HG03460 (cell line): ENCODE measurements around the gene BRIP1.
"Not testable (repeated sequence)": the region's sequence is repeated elsewhere in the genome, so short reads cannot be mapped to it uniquely, and the experiment has no call there.

ENCODE experiments used
- ATAC-seq: cut with Tn5 transposase; IDR thresholded peaks from one replicate; pipeline ENCODE4 v1.9.1; 2021; ENCODE audit not compliant: unreplicated experiment

The BRIP1 gene

DNA sequence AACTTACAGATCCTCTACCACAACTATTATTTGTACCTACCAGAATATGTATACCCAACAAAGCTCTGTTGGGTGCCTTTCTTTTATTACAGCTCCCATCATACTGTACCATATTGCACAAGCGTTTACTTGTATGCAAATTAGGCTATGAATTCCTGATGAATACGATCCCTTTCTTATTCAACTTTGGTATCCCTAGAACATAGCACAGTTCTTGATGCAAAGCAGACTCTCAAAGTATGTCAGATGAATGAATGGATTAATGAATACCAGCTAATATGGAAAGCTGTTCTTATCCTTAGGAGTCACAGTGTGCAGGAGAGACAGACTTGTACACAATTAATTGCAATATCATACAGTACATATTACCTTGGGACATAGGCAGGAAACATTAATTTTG, 192.6 kb downstream of the BRIP1 start:
- ATAC-seq: no peak

DNA sequence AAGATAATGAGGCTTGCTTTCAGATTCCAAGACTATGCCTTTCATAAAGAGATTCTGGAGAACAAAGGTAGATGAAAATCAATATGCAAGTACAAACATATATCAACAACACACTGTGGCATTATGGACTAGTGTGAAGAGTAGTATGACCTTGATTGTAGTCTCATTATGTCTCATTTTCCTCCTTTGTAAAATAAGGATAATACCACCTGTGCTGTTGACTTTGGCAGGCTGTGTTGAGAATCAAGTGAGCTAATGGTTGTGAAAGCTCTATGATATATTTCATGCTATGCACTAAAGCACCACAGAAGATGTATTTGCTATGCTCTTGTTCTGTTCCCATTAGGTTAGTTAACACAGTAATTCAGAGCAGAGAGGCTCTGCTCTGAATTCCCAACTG, 193.8 kb downstream of the BRIP1 start:
- no peak for ATAC-seq

DNA sequence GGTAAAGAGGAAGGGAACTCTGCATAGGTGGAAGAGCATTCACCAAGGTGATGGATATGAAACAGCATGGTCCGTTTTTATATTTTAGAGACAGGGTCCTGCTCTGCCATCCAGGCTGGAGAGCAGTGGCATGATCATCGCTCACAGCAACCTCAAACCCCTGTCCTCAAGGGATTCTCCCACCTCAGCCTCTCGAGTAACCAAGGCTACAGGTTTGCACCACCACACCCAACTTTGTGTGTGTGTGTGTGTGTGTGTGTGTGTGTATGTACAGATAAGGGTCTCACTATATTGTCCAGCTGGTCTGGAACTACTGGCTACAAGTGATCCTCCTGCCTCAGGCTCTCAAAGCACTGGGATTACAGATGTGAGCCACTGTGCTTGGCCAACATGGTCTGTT, 194.8 kb downstream of the BRIP1 start:
- ATAC-seq: no peak

DNA sequence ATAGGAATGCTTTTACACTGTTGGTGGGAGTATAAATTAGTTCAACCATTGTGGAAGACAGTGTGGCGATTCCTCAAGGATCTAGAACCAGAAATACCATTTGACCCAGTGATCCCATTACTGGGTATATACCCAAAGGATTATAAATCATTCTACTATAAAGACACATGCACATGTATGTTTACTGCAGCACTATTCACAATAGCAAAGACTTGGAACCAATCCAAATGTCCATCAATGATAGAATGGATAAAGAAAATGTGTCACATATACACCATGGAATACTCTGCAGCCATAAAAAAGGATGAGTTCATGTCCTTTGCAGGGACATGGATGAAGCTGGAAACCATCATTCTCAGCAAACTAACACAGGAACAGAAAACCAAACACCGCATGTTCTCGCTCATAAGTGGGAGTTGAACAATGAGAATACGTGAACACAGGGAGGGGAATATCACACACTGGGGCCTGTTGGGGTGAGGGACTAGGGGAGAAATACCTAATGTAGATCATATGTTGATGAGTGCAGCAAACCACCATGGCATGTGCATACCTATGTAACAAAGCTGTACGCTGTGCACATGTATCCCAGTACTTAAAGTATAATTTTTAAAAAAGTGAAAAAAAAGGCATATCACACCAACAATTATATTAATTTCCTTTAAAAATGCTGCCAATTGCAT, 196.8 kb downstream of the BRIP1 start:
- not testable (repeated sequence) for ATAC-seq

DNA sequence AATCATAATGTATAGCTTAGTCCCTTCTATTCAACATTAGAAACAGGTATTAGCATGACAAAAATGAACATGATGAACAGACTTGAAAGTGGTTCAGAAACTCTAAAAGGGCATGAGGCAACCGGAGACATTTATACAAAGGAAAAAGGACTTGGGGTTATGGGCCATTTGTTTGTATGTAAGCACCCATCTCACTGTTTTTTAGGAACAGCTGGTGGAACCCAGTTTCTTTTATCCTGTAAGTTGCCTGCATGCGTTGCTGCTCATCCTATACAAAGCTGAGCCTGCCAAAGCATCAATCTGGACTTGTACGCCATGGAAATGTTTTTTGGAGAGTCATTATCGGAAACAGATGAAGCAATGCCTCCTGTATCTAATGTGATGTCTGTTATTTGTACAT, 200.0 kb downstream of the BRIP1 start:
- ATAC-seq: no peak

DNA sequence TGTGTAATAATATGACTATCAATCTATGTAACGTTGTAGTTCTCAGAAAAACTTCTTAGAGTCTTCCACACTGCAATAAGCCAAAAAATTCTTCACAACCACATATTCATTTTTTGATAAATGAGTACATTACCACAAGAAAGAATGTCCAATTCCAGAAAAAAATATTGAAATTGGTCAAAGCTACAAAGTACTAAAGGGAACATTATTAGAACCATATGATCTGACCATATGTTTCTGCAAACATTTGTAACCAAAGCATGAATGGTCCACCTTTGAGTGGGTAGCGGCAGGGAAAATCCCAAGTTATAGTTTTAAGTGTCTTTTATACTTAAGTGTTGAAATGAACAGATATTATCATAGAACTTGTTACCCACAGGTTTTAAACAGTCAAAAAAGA, 200.6 kb downstream of the BRIP1 start:
- ATAC-seq: no peak

DNA sequence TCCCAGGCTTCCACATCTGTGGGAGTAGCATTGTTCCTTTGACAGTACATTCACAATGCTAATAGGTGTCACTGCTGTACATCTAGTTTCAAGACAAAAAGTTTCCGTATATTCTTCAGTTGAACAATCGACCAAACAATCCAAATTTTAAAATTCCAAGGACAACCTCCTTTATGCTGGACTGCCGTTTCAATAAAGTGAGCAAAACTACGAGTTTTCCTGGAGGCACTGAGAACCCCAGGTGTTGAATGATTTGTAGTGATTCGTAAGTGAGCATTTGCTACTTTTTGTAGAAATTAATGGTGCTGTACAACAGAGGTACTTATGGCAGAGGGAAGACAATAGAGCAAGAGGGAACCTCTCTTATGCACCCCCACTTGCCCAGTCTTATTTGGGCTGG, 201.1 kb downstream of the BRIP1 start:
- no peak for ATAC-seq

DNA sequence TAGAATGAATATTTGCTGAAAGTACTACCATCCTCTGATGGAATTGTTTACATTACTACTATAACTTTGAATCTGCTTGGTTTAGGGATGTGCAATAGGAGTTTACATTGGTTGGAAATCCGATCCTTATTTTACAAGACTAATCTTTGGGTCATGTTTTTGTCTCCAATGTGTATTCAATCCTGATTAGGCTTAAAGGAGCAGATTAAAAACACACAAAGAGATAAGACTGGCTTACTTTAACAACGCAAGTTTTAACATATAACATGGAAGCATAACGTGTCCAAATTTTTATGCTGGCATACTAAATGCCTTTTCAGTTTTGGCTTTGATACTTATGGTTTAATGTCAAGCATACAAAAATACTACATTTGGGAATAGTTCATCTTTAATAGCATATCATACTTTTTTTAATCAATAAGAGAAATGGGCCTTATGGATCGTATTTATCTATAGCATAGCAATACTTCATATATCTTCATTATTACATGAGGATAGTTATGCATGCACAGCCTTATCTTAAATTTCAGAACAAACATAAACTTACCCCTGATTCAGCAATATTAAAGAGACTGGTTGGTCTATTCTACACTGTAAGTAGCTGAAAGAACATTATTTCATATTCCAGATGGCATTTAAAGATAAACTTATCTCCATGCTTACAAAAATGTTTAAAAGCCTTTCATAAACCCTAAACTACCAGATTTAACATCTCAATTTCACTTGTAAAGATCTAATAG, 202.4 kb downstream of the BRIP1 start:
- ATAC-seq: no peak

DNA sequence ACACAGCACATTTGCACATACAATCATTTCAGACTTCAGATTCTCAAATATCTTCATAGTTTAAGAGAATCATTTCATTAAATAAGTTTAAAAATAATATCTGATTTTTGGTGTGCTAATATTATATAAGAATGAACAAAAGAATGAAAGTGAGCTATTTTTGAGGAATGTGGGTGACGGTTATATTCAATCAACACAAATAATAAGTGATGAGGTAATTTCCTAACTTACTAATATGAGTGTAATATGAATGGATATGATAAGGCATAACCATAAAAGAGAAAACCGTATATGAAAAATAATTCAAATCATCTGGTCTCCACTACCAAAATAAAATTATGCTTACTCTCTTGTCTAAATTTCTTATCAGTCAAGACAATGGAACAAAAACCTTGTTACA, 203.9 kb downstream of the BRIP1 start:
- no peak for ATAC-seq

DNA sequence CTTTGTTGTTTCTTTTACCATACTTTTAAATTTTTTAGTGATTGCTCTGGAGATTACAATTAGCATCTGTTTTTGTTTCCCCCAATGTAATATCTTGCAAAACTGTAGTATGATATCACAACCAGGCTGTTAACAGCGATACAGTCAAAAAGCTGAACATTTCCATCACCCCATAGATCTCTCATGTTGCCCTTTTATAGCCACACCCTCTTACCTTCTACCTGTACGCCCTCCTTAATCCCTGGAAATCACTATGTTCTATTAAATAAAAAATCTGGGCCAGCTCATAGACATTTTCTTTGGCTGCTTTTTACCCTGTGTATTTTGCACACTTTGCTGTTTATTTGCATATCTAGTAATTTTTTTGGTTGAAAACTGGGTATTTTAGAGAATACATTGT, 205.1 kb downstream of the BRIP1 start:
- ATAC-seq: no peak

DNA sequence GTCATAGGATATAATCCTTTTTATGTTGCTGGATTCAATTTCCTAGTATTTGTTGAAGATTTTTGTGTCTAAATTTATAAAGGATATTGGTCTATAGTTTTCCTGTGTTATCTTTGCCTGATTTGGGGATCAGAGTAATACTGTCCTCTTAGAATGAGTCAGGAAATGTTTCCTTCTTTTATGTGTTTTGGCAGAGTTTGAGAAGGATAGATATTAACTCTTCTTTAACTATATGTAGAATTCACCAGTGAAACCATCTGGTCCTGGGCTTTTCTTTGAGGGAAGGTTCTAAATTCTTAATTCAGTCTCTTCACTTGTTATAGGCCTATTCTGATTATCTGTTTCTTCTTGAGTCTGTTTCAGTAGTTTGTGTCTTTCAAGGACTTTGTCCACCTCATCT, 206.0 kb downstream of the BRIP1 start:
- ATAC-seq: no peak

DNA sequence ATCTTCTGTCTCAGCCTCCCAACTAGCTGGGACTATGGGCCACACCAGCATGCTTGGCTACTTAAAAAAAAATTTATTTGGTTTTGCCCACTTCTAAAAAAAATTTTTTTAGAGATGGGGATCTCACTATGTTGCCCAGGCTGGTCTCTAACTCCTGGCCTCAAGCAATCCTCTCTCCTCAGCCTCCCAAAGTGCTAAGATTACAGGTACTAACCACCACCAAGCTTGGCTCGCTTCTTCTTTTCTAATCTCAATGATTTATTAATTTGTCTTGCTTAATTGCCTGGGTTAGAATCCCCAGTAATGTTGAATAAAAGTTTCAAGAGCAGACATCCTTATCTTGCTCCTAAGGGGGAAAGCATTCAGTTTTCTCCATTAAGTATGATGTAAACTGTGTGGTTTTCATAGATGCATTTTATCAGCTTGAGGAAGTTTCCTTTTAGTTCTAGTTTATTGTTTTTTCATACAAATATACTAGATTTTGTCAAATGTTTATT, 206.6 kb downstream of the BRIP1 start:
- ATAC-seq: no peak

DNA sequence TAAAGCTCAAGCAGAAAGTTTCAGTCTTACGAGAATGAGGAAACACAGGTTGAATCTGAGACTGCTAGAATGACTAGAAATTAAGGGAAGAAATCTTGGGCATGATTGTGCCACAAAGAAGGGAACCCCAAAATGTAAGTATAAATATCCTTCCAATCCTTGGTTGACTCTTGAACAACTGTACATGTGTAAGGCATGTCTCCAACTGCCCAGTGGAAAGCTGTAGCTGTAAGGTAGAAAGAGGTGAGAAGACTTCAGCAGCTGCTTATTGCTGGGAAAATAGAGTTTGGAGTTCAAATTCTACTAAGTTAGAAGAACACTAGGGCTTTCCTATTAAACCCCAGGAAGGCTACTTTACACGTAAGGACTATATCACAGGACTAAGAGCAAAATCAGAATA, 212.6 kb downstream of the BRIP1 start:
- no peak for ATAC-seq

DNA sequence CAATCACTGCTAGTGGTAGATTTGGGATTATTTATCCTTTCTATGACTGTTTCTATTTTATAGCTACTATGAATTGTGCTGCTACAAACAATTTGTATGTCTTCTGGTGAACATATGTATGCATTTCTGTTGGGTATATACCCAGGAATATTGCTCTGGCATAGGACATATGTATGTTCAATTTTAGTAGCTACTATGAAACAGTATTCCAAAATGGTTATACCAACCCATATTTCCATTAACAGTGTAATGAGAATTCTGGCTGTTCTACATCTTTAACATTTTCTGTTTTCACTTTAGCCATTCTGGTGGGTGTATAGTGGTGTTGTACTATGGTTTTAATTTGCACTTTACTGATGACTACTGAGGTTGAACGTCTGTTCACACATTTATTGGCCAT, 214.7 kb downstream of the BRIP1 start:
- no peak for ATAC-seq

DNA sequence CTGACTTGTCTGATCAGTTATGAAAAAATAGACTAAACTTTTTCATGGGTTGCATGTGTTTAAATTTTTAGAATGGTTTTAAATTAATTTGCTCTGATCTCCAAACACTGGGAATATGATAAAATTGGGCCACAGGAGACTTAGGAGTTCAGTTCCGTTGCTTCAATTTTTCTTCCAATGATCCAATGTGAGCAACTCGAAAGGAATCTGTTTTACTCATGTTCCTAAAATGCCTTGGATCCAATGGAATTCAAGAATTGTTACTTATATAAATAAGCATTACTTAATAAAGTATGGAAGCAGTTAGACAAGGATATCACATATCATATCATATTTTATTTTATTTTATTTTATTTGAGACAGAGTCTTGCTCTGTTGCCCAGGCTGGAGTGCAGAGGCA, 216.3 kb downstream of the BRIP1 start:
- no peak for ATAC-seq

DNA sequence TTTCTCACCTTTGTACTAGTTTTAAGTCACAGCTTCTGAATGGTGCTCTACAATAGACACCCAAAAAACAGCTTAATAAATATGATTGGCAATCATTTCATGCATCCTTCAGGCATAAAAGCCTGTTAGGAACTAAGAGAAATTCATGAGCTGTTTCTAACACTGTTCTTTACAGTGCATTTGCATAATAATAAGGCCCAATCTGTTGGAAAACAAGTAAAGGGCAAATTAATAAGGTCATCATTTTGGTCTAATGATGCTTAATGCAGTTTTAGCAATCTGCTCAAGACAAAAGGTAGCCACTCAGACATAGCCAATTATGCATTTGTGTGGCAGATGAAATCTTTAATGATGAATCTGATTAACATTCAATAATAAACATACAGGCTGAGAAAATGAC, 216.8 kb downstream of the BRIP1 start:
- no peak for ATAC-seq

DNA sequence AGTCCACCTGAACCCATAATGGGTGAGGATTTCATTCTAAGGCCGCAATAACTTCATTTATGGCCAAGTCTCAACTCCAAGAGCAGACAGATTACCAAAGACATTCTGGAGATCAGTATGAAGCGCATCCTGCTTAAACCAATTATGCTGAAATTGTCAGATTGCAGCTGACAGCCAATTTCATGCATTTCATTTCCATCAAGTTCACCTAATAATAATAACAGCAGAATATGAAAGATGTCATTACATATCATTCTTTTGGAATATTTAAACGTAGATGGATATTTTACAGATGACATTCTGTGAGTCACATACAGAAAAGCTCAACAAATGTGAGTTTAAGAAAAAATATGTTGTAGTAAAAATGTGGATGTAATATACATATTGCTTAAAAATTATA, 217.4 kb downstream of the BRIP1 start:
- no peak for ATAC-seq

DNA sequence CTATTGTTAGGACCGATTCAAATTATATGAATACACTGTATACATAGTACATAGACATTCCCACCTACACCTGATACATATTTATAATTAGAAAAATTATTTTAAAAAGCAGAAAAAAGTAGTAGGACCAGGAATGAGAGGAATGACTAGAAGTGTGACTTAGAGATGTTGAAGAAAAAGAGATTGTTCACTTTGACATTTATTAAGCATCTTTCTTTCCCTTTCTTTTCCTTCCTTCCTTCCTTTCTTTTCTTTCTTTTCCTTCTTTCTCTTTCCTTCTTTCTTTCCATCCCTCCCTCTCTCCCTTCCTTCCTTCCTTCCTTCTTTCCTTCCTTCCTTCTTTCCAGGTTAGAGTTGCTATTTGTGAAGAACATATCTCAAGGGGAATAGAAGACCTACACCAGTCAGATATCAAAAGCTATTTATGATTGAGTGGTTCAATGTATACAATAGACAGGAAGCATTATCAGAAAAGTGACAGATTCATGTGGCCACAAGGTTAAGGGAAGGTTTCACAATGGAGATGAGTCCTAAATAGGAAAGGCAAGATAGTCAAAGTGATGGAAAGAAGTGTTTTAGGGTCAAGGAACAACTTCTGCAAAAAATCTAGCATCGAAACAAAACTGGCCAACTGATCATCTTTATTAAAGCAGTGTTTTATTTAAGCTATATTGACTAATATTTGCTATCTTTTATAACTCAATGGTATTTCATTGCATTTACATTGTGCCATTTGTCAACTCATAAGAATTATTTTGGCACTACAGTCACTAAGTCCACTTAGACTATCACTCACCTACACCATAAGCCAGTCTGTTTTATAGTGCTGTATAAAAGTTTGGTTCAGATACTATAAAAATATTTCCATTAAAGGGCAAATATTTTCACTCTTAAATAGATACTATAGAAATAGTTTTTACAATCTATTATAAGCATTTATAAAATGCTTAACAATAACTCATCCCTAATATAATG, 218.2 kb downstream of the BRIP1 start:
- no peak for ATAC-seq

DNA sequence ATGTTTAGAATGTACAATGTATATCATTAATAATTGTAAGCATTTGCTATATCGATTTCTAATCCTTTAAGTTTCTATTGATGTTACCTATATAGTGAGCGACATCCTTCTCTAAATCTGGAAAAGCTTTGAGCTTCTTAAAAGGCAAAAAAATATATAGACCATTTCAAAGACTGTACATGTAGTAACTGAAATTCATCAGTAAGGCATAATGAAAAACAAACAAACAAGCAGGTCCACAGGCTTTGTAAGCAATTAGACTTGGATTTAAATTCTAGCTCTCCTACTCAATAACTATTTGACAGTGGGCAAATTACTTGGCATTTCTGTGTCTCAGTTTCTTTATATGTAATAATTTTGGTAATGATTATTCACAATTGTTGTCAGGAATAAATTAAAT, 220.6 kb downstream of the BRIP1 start:
- no peak for ATAC-seq

DNA sequence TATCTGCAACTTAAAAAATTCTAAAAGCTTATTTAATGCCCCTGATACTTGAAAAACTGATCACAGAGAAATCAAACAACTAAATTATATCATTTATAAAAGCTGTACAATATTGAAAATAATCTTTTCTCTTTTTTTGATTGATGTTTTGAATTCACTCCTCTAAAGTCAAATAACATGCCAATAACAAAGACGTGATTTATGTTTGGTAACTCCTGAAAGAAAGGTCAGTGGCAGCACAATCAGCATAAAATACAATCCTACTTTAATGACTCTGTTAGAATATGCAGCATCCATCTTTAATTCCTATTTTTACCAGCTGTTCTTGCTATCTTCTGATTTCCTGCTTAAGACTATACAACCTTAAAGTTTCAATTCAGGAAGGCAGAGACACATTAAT, 221.6 kb downstream of the BRIP1 start:
- no peak for ATAC-seq

DNA sequence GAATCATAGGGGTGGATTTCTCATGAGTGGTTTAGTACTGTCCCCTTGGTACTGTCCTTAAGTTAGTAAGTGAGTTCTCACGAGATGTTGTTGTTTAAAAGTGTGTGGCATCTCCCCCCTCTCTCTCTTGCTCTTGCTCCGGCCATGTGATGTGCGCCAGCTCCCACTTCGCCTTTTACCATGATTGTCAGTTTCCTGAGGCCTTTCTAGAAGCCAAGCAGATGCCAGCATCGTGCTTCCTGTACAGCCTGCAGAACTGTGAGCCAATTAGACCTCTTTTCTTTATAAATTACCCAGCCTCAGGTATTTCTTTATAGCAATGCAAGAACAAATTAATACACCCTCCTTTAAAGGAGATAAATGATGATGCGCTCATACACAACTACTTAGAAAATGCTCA, 222.2 kb downstream of the BRIP1 start:
- ATAC-seq: no peak

DNA sequence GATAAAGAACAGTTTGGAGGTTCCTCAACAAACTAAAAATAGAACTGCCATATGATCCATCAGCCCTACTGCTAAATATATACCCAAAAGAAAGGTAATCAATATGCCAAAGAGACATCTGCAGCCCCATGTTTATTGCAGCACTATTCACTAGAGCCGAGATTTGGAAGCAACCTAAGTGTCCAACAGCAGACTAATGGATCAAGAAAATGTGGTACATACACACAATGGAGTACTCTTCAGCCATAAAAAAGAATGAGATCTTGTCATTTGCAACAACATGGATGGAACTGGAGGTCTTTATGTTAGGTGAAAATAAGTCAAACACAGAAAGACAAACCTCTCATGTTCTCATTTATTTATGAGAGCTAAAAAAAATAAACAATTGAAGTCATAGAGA, 223.5 kb downstream of the BRIP1 start:
- no peak for ATAC-seq
